Measurements from ENCODE around the gene MAML3.
A peak's percentile ranks its signal among the peaks of the same experiment; 100 is the strongest.

The MAML3 gene

GRCh38 chr4:140152751-140153418, 1.1 kb downstream of the MAML3 start:
- Histone ChIP-seq H2BK12ac (ENCODE audit: low read length) (peak overlapping the region; percentile 88), H3K27me3 (ENCODE audit: control insufficient read depth in 3 of 3, insufficient read depth in 3 of 3, low read depth in 1 of 3, low read length in 3 of 3) (no peaks in the 10 kb centered on the region), H2BK120ac (ENCODE audit: low read depth, low read length) (peak overlapping the region; percentile 97), H3K9me3 (replicated peaks in 1 of 2; ENCODE audit: control insufficient read depth in 2 of 2, insufficient read depth in 1 of 2, low read depth in 1 of 2, low read length in 2 of 2) (no peaks in the 10 kb centered on the region), H4K91ac (ENCODE audit: low read depth, low read length, poor library complexity) (no peak overlapping the region), H3K23ac (ENCODE audit: low read depth, low read length, poor library complexity) (peak overlapping the region; percentile 82), H3K4me3 (ENCODE audit: low read length in 2 of 2) (peak overlapping the region; percentile 97 to 98), H4K8ac (ENCODE audit: low read depth, low read length) (no peak overlapping the region), H3K4me2 (ENCODE audit: insufficient read depth, low read length, poor library complexity, severe bottlenecking) (peak overlapping the region; percentile 87), H2BK15ac (ENCODE audit: low read length) (peak overlapping the region; percentile 87), H3K14ac (ENCODE audit: low read length) (peak overlapping the region; percentile 99), H2BK5ac (ENCODE audit: low read length) (peak overlapping the region; percentile 98), H3K4ac (ENCODE audit: low read length) (no peak overlapping the region), H2AFZ (ENCODE audit: low read length) (peak overlapping the region; percentile 85), H3K79me1 (ENCODE audit: low read depth, low read length) (peaks cover 4% of the 10 kb centered on the region), H3K18ac (ENCODE audit: low read length) (peak overlapping the region; percentile 98), H3K9ac (ENCODE audit: low read depth, low read length, poor library complexity) (peak overlapping the region; percentile 97), H2AK5ac (ENCODE audit: low read depth, low read length) (peak overlapping the region; percentile 92), H3K4me1 (ENCODE audit: control insufficient read depth in 2 of 2, insufficient read depth in 1 of 2, low read depth in 1 of 2, low read length in 2 of 2) (peaks cover 3 to 9% of the 10 kb centered on the region in 2 donors), H3K36me3 (replicated peaks in 1 of 2; ENCODE audit: control insufficient read depth in 2 of 2, insufficient read depth in 2 of 2, low read length in 2 of 2) (no peaks in the 10 kb centered on the region), H3K27ac (replicated peaks; ENCODE audit: low read length) (peak overlapping the region; percentile 99)
- no CpG with 5 or more reads among the region's 54 CpGs for WGBS, 2 donors (ENCODE audit: extremely low coverage in 2 of 2, insufficient read length in 2 of 2, insufficient replicate concordance in 1 of 2)
- DNase-seq (ENCODE audit: low spot score), result peak; percentile 33

GRCh38 chr4:140152013-140152703, 1.8 kb downstream of the MAML3 start:
- Histone ChIP-seq H4K8ac (ENCODE audit: low read depth, low read length) (no peak overlapping the region), H3K27ac (replicated peaks; ENCODE audit: low read length) (peak overlapping the region; percentile 99), H3K23ac (ENCODE audit: low read depth, low read length, poor library complexity) (peak overlapping the region; percentile 86), H3K27me3 (ENCODE audit: control insufficient read depth in 3 of 3, insufficient read depth in 3 of 3, low read depth in 1 of 3, low read length in 3 of 3) (no peaks in the 10 kb centered on the region), H2BK120ac (ENCODE audit: low read depth, low read length) (peak overlapping the region; percentile 97), H3K4me1 (ENCODE audit: control insufficient read depth in 2 of 2, insufficient read depth in 1 of 2, low read depth in 1 of 2, low read length in 2 of 2) (peaks cover 3 to 12% of the 10 kb centered on the region in 2 donors), H3K79me1 (ENCODE audit: low read depth, low read length) (peaks cover 4% of the 10 kb centered on the region), H2AK5ac (ENCODE audit: low read depth, low read length) (peak overlapping the region; percentile 92), H4K91ac (ENCODE audit: low read depth, low read length, poor library complexity) (peak overlapping the region; percentile 86), H3K36me3 (replicated peaks in 1 of 2; ENCODE audit: control insufficient read depth in 2 of 2, insufficient read depth in 2 of 2, low read length in 2 of 2) (no peaks in the 10 kb centered on the region), H2AFZ (ENCODE audit: low read length) (peak overlapping the region; percentile 85), H3K9me3 (replicated peaks in 1 of 2; ENCODE audit: control insufficient read depth in 2 of 2, insufficient read depth in 1 of 2, low read depth in 1 of 2, low read length in 2 of 2) (no peaks in the 10 kb centered on the region), H2BK12ac (ENCODE audit: low read length) (peak overlapping the region; percentile 88), H3K4me2 (ENCODE audit: insufficient read depth, low read length, poor library complexity, severe bottlenecking) (peak overlapping the region; percentile 87), H2BK5ac (ENCODE audit: low read length) (peak overlapping the region; percentile 96), H3K9ac (ENCODE audit: low read depth, low read length, poor library complexity) (peak overlapping the region; percentile 97), H3K18ac (ENCODE audit: low read length) (peak overlapping the region; percentile 98), H2BK15ac (ENCODE audit: low read length) (peak overlapping the region; percentile 87), H3K4ac (ENCODE audit: low read length) (no peak overlapping the region), H3K4me3 (ENCODE audit: low read length in 2 of 2) (peak overlapping the region; percentile 97 to 98), H3K14ac (ENCODE audit: low read length) (peak overlapping the region; percentile 99)
- peak; percentile 43 for DNase-seq (ENCODE audit: low spot score)
- no CpG with 5 or more reads among the region's 50 CpGs for WGBS, 2 donors (ENCODE audit: extremely low coverage in 2 of 2, insufficient read length in 2 of 2, insufficient replicate concordance in 1 of 2)

- H2AFZ ChIP-seq (ENCODE audit: low read length), result peak overlapping the region; percentile 85
- no peaks in the 10 kb centered on the region for H3K27me3 ChIP-seq (ENCODE audit: control insufficient read depth in 3 of 3, insufficient read depth in 3 of 3, low read depth in 1 of 3, low read length in 3 of 3)
- peak overlapping the region; percentile 44 for H3K14ac ChIP-seq (ENCODE audit: low read length)
- no peaks in the 10 kb centered on the region for H3K9me3 ChIP-seq (replicated peaks in 1 of 2; ENCODE audit: control insufficient read depth in 2 of 2, insufficient read depth in 1 of 2, low read depth in 1 of 2, low read length in 2 of 2)
- no peaks in the 10 kb centered on the region for H3K36me3 ChIP-seq (replicated peaks in 1 of 2; ENCODE audit: control insufficient read depth in 2 of 2, insufficient read depth in 2 of 2, low read length in 2 of 2)
- H3K9ac ChIP-seq (ENCODE audit: low read depth, low read length, poor library complexity), result peak overlapping the region; percentile 87
- peak overlapping the region; percentile 89 for H3K18ac ChIP-seq (ENCODE audit: low read length)
- H3K4ac ChIP-seq (ENCODE audit: low read length), result no peak overlapping the region
- no peak overlapping the region for H2BK12ac ChIP-seq (ENCODE audit: low read length)
- H2BK15ac ChIP-seq (ENCODE audit: low read length), result peak overlapping the region; percentile 76
- no peak overlapping the region for H2AK5ac ChIP-seq (ENCODE audit: low read depth, low read length)
- peak overlapping the region; percentile 96 for H2BK5ac ChIP-seq (ENCODE audit: low read length)
- H3K4me1 ChIP-seq (ENCODE audit: control insufficient read depth in 2 of 2, insufficient read depth in 1 of 2, low read depth in 1 of 2, low read length in 2 of 2), result peaks cover 3 to 12% of the 10 kb centered on the region in 2 donors
- peak overlapping the region; percentile 95 for H2BK120ac ChIP-seq (ENCODE audit: low read depth, low read length)
- WGBS, 2 donors (ENCODE audit: extremely low coverage in 2 of 2, insufficient read length in 2 of 2, insufficient replicate concordance in 1 of 2), result no CpG with 5 or more reads among the region's 11 CpGs
- H3K4me2 ChIP-seq (ENCODE audit: insufficient read depth, low read length, poor library complexity, severe bottlenecking), result peak overlapping the region; percentile 87
- peak overlapping the region; percentile 9 for H4K8ac ChIP-seq (ENCODE audit: low read depth, low read length)
- peak overlapping the region; percentile 99 for H3K27ac ChIP-seq (replicated peaks; ENCODE audit: low read length)
- peak overlapping the region; percentile 65 for H4K91ac ChIP-seq (ENCODE audit: low read depth, low read length, poor library complexity)
- DNase-seq (ENCODE audit: low spot score), result no peak
- peaks cover 4% of the 10 kb centered on the region for H3K79me1 ChIP-seq (ENCODE audit: low read depth, low read length)
- peak overlapping the region; percentile 97 to 98 for H3K4me3 ChIP-seq (ENCODE audit: low read length in 2 of 2)
- peak overlapping the region; percentile 94 for H3K23ac ChIP-seq (ENCODE audit: low read depth, low read length, poor library complexity)
These were observed 2.3 kb downstream of the MAML3 start for GRCh38 chr4:140151699-140152012.
